GM12873 (cell line): ENCODE measurements around the gene EIF2B2.

ENCODE experiments used
- CTCF ChIP-seq: IDR thresholded peaks from 2 replicates; pipeline ENCODE4 v1.5.1; 2012; ENCODE audit warnings: low read depth, mild to moderate bottlenecking, moderate library complexity, low read length, control low read depth; ENCODE audit not compliant: insufficient read depth; ENCODE audit errors: missing control alignments

Gene EIF2B2

GRCh38 chr14:74956280-74957072 lies 46.2 kb upstream of the EIF2B2 start:
- TF ChIP-seq CTCF, result no peak

GRCh38 chr14:74959596-74960180 lies 43.0 kb upstream of the EIF2B2 start:
- no peak for TF ChIP-seq CTCF

GRCh38 chr14:74960736-74961135 lies 42.0 kb upstream of the EIF2B2 start:
- TF ChIP-seq CTCF, result no peak

GRCh38 chr14:74961238-74961911 lies 41.3 kb upstream of the EIF2B2 start:
- no peak for TF ChIP-seq CTCF

GRCh38 chr14:74962046-74962445 lies 40.7 kb upstream of the EIF2B2 start:
- no peak for TF ChIP-seq CTCF

GRCh38 chr14:74962493-74962892 lies 40.2 kb upstream of the EIF2B2 start:
- TF ChIP-seq CTCF, result no peak

GRCh38 chr14:74963178-74963704 lies 39.5 kb upstream of the EIF2B2 start:
- no peak for TF ChIP-seq CTCF
